Neural cell (in vitro differentiated cells): ENCODE results near the gene WDR82. TPM values are rescaled to one million over a fixed set of nuclear protein-coding genes. Genes with fewer than 3 reads are reported as not detected.

Source experiments
- H2AFZ ChIP-seq: fragments of 200-600, 300-800 bp; sonication (generic), shearing (Covaris generic); 2 replicates; pipeline ENCODE4 v1.6.0; 2014; ENCODE audit warnings: low read depth, mild to moderate bottlenecking, antibody characterized with exemption, low read length, moderate library complexity
- H3F3A ChIP-seq: fragments of 200-600 bp; shearing (Covaris generic); 2 replicates; pipeline ENCODE4 v1.6.1; 2016; ENCODE audit warnings: mild to moderate bottlenecking, moderate library complexity, mixed read lengths, antibody characterized with exemption, low read length; ENCODE audit not compliant: insufficient read depth, poor library complexity, severe bottlenecking
- H3K27ac ChIP-seq: fragments of 200-600, 300-800 bp; sonication (generic), shearing (Covaris generic); 2 replicates; pipeline ENCODE4 v1.5.1; 2014; ENCODE audit warnings: mild to moderate bottlenecking, low read length, moderate library complexity
- H3K27me3 ChIP-seq: fragments of 300-800, 200-600 bp; sonication (generic), shearing (Covaris generic); 2 replicates; pipeline ENCODE4 v1.6.0; 2014; ENCODE audit warnings: mild to moderate bottlenecking, low read depth, low read length, moderate library complexity; ENCODE audit not compliant: insufficient read depth
- H3K36me3 ChIP-seq: fragments of 300-800, 200-600 bp; sonication (generic), shearing (Covaris generic); 2 replicates; pipeline ENCODE4 v1.5.1; 2014; ENCODE audit warnings: mild to moderate bottlenecking, antibody characterized with exemption, low read length, moderate library complexity; ENCODE audit not compliant: insufficient read depth
- H3K4me2 ChIP-seq: fragments of 300-800, 200-600 bp; sonication (generic), shearing (Covaris generic); 2 replicates; pipeline ENCODE4 v1.6.0; 2014; ENCODE audit warnings: mild to moderate bottlenecking, low read length
- H3K4me3 ChIP-seq: fragments of 300-800, 200-600 bp; sonication (generic), shearing (Covaris generic); 2 replicates; pipeline ENCODE4 v1.5.1; 2014; ENCODE audit warnings: mild to moderate bottlenecking, low read length, moderate library complexity
- H3K79me2 ChIP-seq: fragments of 200-600 bp; shearing (Covaris generic); replicated peaks from 2 replicates; pipeline ENCODE4 v1.6.0; 2014; ENCODE audit warnings: mild to moderate bottlenecking, low read length, moderate library complexity; ENCODE audit not compliant: insufficient read depth
- H3K9ac ChIP-seq: fragments of 300-800, 200-600 bp; sonication (generic), shearing (Covaris generic); 2 replicates; pipeline ENCODE4 v1.6.1; 2016; ENCODE audit warnings: mild to moderate bottlenecking, low read length, mixed read lengths
- H3K9me2 ChIP-seq: fragments of 200-600 bp; shearing (Covaris generic); 2 replicates; pipeline ENCODE4 v1.6.1; 2016; ENCODE audit warnings: mild to moderate bottlenecking, low read length, mixed read lengths; ENCODE audit not compliant: insufficient read depth
- H3K9me3 ChIP-seq: fragments of 200-600, 300-800 bp; sonication (generic), shearing (Covaris generic); 2 replicates; pipeline ENCODE4 v1.6.1; 2016; ENCODE audit warnings: mild to moderate bottlenecking, mixed run types, low read length, moderate library complexity, mixed read lengths
- H4K20me1 ChIP-seq: fragments of 200-600 bp; shearing (Covaris generic); 2 replicates; pipeline ENCODE4 v1.6.1; 2016; ENCODE audit warnings: mild to moderate bottlenecking, mixed run types; ENCODE audit not compliant: insufficient read depth
- CTCF ChIP-seq: fragments of 450-650 bp; IDR thresholded peaks from 2 replicates; pipeline ENCODE4 v1.5.1; 2014; ENCODE audit warnings: antibody characterized with exemption, mild to moderate bottlenecking, moderate library complexity; ENCODE audit not compliant: poor library complexity, severe bottlenecking
- EP300 ChIP-seq: fragments of 450-650 bp; conservative IDR thresholded peaks from 2 replicates; pipeline ENCODE4 v1.6.1; 2014; ENCODE audit warnings: antibody characterized with exemption, mild to moderate bottlenecking, moderate library complexity; ENCODE audit not compliant: poor library complexity, severe bottlenecking
- EZH2 ChIP-seq: fragments of 200-600, 300-800 bp; shearing (Covaris generic), sonication (generic); IDR thresholded peaks from 2 replicates; pipeline ENCODE4 v1.6.1; 2014; ENCODE audit warnings: antibody characterized with exemption, low read length, borderline replicate concordance, mild to moderate bottlenecking; ENCODE audit not compliant: insufficient read depth, poor library complexity, severe bottlenecking
- MXI1 ChIP-seq: fragments of 450-650 bp; conservative IDR thresholded peaks from 2 replicates; pipeline ENCODE4 v1.6.1; 2014; ENCODE audit warnings: antibody characterized with exemption, mild to moderate bottlenecking; ENCODE audit not compliant: poor library complexity, severe bottlenecking
- POLR2AphosphoS5 ChIP-seq: IDR thresholded peaks from 2 replicates; pipeline ENCODE4 v1.6.1; 2012
- RAD21 ChIP-seq: fragments of 450-650 bp; conservative IDR thresholded peaks from 2 replicates; pipeline ENCODE4 v1.6.1; 2014; ENCODE audit warnings: antibody characterized with exemption, mild to moderate bottlenecking, moderate library complexity
- REST ChIP-seq: IDR thresholded peaks from 2 replicates; pipeline ENCODE4 v1.6.1; 2012; ENCODE audit warnings: borderline replicate concordance
- SMC3 ChIP-seq: fragments of 450-650 bp; conservative IDR thresholded peaks from 2 replicates; pipeline ENCODE4 v1.6.1; 2014; ENCODE audit warnings: antibody characterized with exemption, mild to moderate bottlenecking, moderate library complexity; ENCODE audit not compliant: poor library complexity
- TAF1 ChIP-seq: IDR thresholded peaks from 2 replicates; pipeline ENCODE4 v1.6.1; 2012; ENCODE audit warnings: low read depth
- polyA plus RNA-seq: library from polyadenylated mRNA; depleted of rRNA; stranded (reverse); fragments of >200 nt; gene quantifications from 2 replicates; pipeline ENCODE4 v1.2.3, GENCODE V29; 2014

Gene WDR82
- polyA plus RNA-seq, 1 donor from 2014 or later, result 163 TPM

- no peak for TF ChIP-seq EZH2
- TF ChIP-seq CTCF, result no peak
- TF ChIP-seq TAF1, result no peak
- TF ChIP-seq EP300, result no peak
- no peak for TF ChIP-seq SMC3
- no peak for TF ChIP-seq REST
- TF ChIP-seq POLR2AphosphoS5, result no peak
- no peak for TF ChIP-seq MXI1
- no peak for TF ChIP-seq RAD21
- no peak overlapping the region for H3K9ac ChIP-seq
Measured at GRCh38 chr3:52236424-52236886, 42.0 kb downstream of the WDR82 start.

GRCh38 chr3:52234516-52235447 lies 43.7 kb downstream of the WDR82 start:
- Histone ChIP-seq H3K36me3 (peaks cover 8% of the 10 kb centered on the region), H3K27ac (no peak overlapping the region), H2AFZ (no peak overlapping the region), H3K79me2 (peaks cover 13% of the 10 kb centered on the region), H3K9me3 (no peaks in the 10 kb centered on the region), H3K27me3 (no peaks in the 10 kb centered on the region), H3K9ac (no peak overlapping the region), H4K20me1 (no peaks in the 10 kb centered on the region), H3K9me2 (no peaks in the 10 kb centered on the region), H3K4me2 (no peak overlapping the region), H3K4me3 (no peak overlapping the region), H3F3A (no peaks in the 10 kb centered on the region)
- no peak for TF ChIP-seq TAF1
- TF ChIP-seq CTCF, result no peak
- TF ChIP-seq MXI1, result no peak
- no peak for TF ChIP-seq EZH2
- TF ChIP-seq EP300, result no peak
- no peak for TF ChIP-seq SMC3
- no peak for TF ChIP-seq POLR2AphosphoS5
- no peak for TF ChIP-seq REST
- no peak for TF ChIP-seq RAD21

More at GRCh38 chr3:52236424-52236886, 42.0 kb downstream of the WDR82 start:
- H3K4me2 ChIP-seq, result no peak overlapping the region
- H2AFZ ChIP-seq, result no peak overlapping the region
- no peaks in the 10 kb centered on the region for H4K20me1 ChIP-seq
- H3K4me3 ChIP-seq, result no peak overlapping the region
- no peaks in the 10 kb centered on the region for H3K9me3 ChIP-seq
- H3K27ac ChIP-seq, result no peak overlapping the region
- no peaks in the 10 kb centered on the region for H3K36me3 ChIP-seq
- no peaks in the 10 kb centered on the region for H3K27me3 ChIP-seq
- H3K9me2 ChIP-seq, result no peaks in the 10 kb centered on the region
- no peaks in the 10 kb centered on the region for H3F3A ChIP-seq
- peaks cover 13% of the 10 kb centered on the region for H3K79me2 ChIP-seq
